SK-N-SH treated with all-trans-retinoic acid at 6 μM for 48 hours (cell line): ENCODE data around the gene HSCB.
"Not testable (repeated sequence)": the region's sequence is repeated elsewhere in the genome, so short reads cannot be mapped to it uniquely, and the experiment has no call there.

Experiments
- ARNTL ChIP-seq: fragments of 450-650 bp; formaldehyde crosslinking; IDR thresholded peaks from 2 replicates; pipeline ENCODE4 v1.5.0; 2020; ENCODE audit warnings: low read depth, mild to moderate bottlenecking, moderate library complexity, borderline replicate concordance
- BACH2 ChIP-seq: fragments of 250-450 bp; sonication (Bioruptor Pico); IDR thresholded peaks from 2 replicates; pipeline ENCODE4 v1.9.0; 2021; ENCODE audit warnings: mild to moderate bottlenecking, borderline replicate concordance
- CREB5 ChIP-seq: fragments of 250-450 bp; sonication (Bioruptor Pico); IDR thresholded peaks from 2 replicates; pipeline ENCODE4 v1.5.1; 2020; ENCODE audit warnings: low read depth, mild to moderate bottlenecking, moderate library complexity
- CSDC2 ChIP-seq: fragments of 250-450 bp; sonication (Bioruptor Pico); IDR thresholded peaks from 2 replicates; pipeline ENCODE4 v1.5.0; 2020; ENCODE audit warnings: mild to moderate bottlenecking, moderate library complexity
- CSRNP3 ChIP-seq: fragments of 250-450 bp; sonication (Bioruptor Pico); IDR thresholded peaks from 2 replicates; pipeline ENCODE4 v1.5.1; 2021; ENCODE audit warnings: mild to moderate bottlenecking, moderate library complexity
- GLIS3 ChIP-seq: fragments of 250-450 bp; sonication (Bioruptor Pico); IDR thresholded peaks from 2 replicates; pipeline ENCODE4 v1.5.0; 2020; ENCODE audit warnings: mild to moderate bottlenecking, moderate library complexity
- PATZ1 ChIP-seq: fragments of 250-450 bp; sonication (Bioruptor Pico); IDR thresholded peaks from 2 replicates; pipeline ENCODE4 v1.8.0; 2020; ENCODE audit warnings: mild to moderate bottlenecking, moderate library complexity, borderline replicate concordance
- POU6F1 ChIP-seq: fragments of 250-450 bp; sonication (Bioruptor Pico); IDR thresholded peaks from 2 replicates; pipeline ENCODE4 v1.8.0; 2021; ENCODE audit warnings: low read depth, mild to moderate bottlenecking, moderate library complexity, borderline replicate concordance
- PPARA ChIP-seq: fragments of 250-450 bp; sonication (Bioruptor Pico); IDR thresholded peaks from 2 replicates; pipeline ENCODE4 v1.5.0; 2020; ENCODE audit warnings: mild to moderate bottlenecking, borderline replicate concordance
- RARB ChIP-seq: fragments of 250-450 bp; sonication (Bioruptor Pico); IDR thresholded peaks from 2 replicates; pipeline ENCODE4 v1.8.0; 2021; ENCODE audit warnings: mild to moderate bottlenecking, moderate library complexity
- TCF4 ChIP-seq: fragments of 250-450 bp; sonication (Bioruptor Pico); IDR thresholded peaks from 2 replicates; pipeline ENCODE4 v1.8.0; 2021; ENCODE audit warnings: mild to moderate bottlenecking, moderate library complexity, borderline replicate concordance
- ZFP3 ChIP-seq: fragments of 250-450 bp; sonication (Bioruptor Pico); IDR thresholded peaks from 2 replicates; pipeline ENCODE4 v1.5.0; 2020; ENCODE audit warnings: mild to moderate bottlenecking, moderate library complexity
- ZNF565 ChIP-seq: fragments of 450-650 bp; formaldehyde crosslinking; conservative IDR thresholded peaks from 2 replicates; pipeline ENCODE4 v1.5.0; 2020; ENCODE audit warnings: low read depth, mild to moderate bottlenecking, moderate library complexity
- ZNF70 ChIP-seq: fragments of 450-650 bp; formaldehyde crosslinking; IDR thresholded peaks from 2 replicates; pipeline ENCODE4 v1.5.0; 2020; ENCODE audit warnings: mild to moderate bottlenecking, moderate library complexity

GRCh38 chr22:28805426-28805825 lies 63.6 kb downstream of the HSCB start:
- not testable (repeated sequence) for TF ChIP-seq ZNF70 (CRISPR knock-in tag); POU6F1 (CRISPR knock-in tag); GLIS3 (CRISPR knock-in tag); ARNTL (CRISPR knock-in tag); PATZ1; RARB (CRISPR knock-in tag); TCF4; ZFP3 (CRISPR knock-in tag); CREB5; PPARA; ZNF565 (CRISPR knock-in tag); BACH2 (CRISPR knock-in tag); CSDC2; CSRNP3 (CRISPR knock-in tag)
